Neural cell (in vitro differentiated cells): ENCODE measurements around the gene SRPX2. TPM values are rescaled to one million over a fixed set of nuclear protein-coding genes. Genes with fewer than 3 reads are reported as not detected.

ENCODE experiments used
- H2AFZ ChIP-seq: fragments of 200-600, 300-800 bp; sonication (generic), shearing (Covaris generic); 2 replicates; pipeline ENCODE4 v1.6.0; 2014; ENCODE audit warnings: low read depth, mild to moderate bottlenecking, antibody characterized with exemption, low read length, moderate library complexity
- H3F3A ChIP-seq: fragments of 200-600 bp; shearing (Covaris generic); 2 replicates; pipeline ENCODE4 v1.6.1; 2016; ENCODE audit warnings: mild to moderate bottlenecking, moderate library complexity, mixed read lengths, antibody characterized with exemption, low read length; ENCODE audit not compliant: insufficient read depth, poor library complexity, severe bottlenecking
- H3K27ac ChIP-seq: fragments of 200-600, 300-800 bp; sonication (generic), shearing (Covaris generic); 2 replicates; pipeline ENCODE4 v1.5.1; 2014; ENCODE audit warnings: mild to moderate bottlenecking, low read length, moderate library complexity
- H3K27me3 ChIP-seq: fragments of 300-800, 200-600 bp; sonication (generic), shearing (Covaris generic); 2 replicates; pipeline ENCODE4 v1.6.0; 2014; ENCODE audit warnings: mild to moderate bottlenecking, low read depth, low read length, moderate library complexity; ENCODE audit not compliant: insufficient read depth
- H3K36me3 ChIP-seq: fragments of 300-800, 200-600 bp; sonication (generic), shearing (Covaris generic); 2 replicates; pipeline ENCODE4 v1.5.1; 2014; ENCODE audit warnings: mild to moderate bottlenecking, antibody characterized with exemption, low read length, moderate library complexity; ENCODE audit not compliant: insufficient read depth
- H3K4me2 ChIP-seq: fragments of 300-800, 200-600 bp; sonication (generic), shearing (Covaris generic); 2 replicates; pipeline ENCODE4 v1.6.0; 2014; ENCODE audit warnings: mild to moderate bottlenecking, low read length
- H3K4me3 ChIP-seq: fragments of 300-800, 200-600 bp; sonication (generic), shearing (Covaris generic); 2 replicates; pipeline ENCODE4 v1.5.1; 2014; ENCODE audit warnings: mild to moderate bottlenecking, low read length, moderate library complexity
- H3K79me2 ChIP-seq: fragments of 200-600 bp; shearing (Covaris generic); replicated peaks from 2 replicates; pipeline ENCODE4 v1.6.0; 2014; ENCODE audit warnings: mild to moderate bottlenecking, low read length, moderate library complexity; ENCODE audit not compliant: insufficient read depth
- H3K9ac ChIP-seq: fragments of 300-800, 200-600 bp; sonication (generic), shearing (Covaris generic); 2 replicates; pipeline ENCODE4 v1.6.1; 2016; ENCODE audit warnings: mild to moderate bottlenecking, low read length, mixed read lengths
- H3K9me2 ChIP-seq: fragments of 200-600 bp; shearing (Covaris generic); 2 replicates; pipeline ENCODE4 v1.6.1; 2016; ENCODE audit warnings: mild to moderate bottlenecking, low read length, mixed read lengths; ENCODE audit not compliant: insufficient read depth
- H3K9me3 ChIP-seq: fragments of 200-600, 300-800 bp; sonication (generic), shearing (Covaris generic); 2 replicates; pipeline ENCODE4 v1.6.1; 2016; ENCODE audit warnings: mild to moderate bottlenecking, mixed run types, low read length, moderate library complexity, mixed read lengths
- H4K20me1 ChIP-seq: fragments of 200-600 bp; shearing (Covaris generic); 2 replicates; pipeline ENCODE4 v1.6.1; 2016; ENCODE audit warnings: mild to moderate bottlenecking, mixed run types; ENCODE audit not compliant: insufficient read depth
- EP300 ChIP-seq: fragments of 450-650 bp; conservative IDR thresholded peaks from 2 replicates; pipeline ENCODE4 v1.6.1; 2014; ENCODE audit warnings: antibody characterized with exemption, mild to moderate bottlenecking, moderate library complexity; ENCODE audit not compliant: poor library complexity, severe bottlenecking
- EZH2 ChIP-seq: fragments of 200-600, 300-800 bp; shearing (Covaris generic), sonication (generic); IDR thresholded peaks from 2 replicates; pipeline ENCODE4 v1.6.1; 2014; ENCODE audit warnings: antibody characterized with exemption, low read length, borderline replicate concordance, mild to moderate bottlenecking; ENCODE audit not compliant: insufficient read depth, poor library complexity, severe bottlenecking
- MXI1 ChIP-seq: fragments of 450-650 bp; conservative IDR thresholded peaks from 2 replicates; pipeline ENCODE4 v1.6.1; 2014; ENCODE audit warnings: antibody characterized with exemption, mild to moderate bottlenecking; ENCODE audit not compliant: poor library complexity, severe bottlenecking
- POLR2AphosphoS5 ChIP-seq: IDR thresholded peaks from 2 replicates; pipeline ENCODE4 v1.6.1; 2012
- RAD21 ChIP-seq: fragments of 450-650 bp; conservative IDR thresholded peaks from 2 replicates; pipeline ENCODE4 v1.6.1; 2014; ENCODE audit warnings: antibody characterized with exemption, mild to moderate bottlenecking, moderate library complexity
- SMC3 ChIP-seq: fragments of 450-650 bp; conservative IDR thresholded peaks from 2 replicates; pipeline ENCODE4 v1.6.1; 2014; ENCODE audit warnings: antibody characterized with exemption, mild to moderate bottlenecking, moderate library complexity; ENCODE audit not compliant: poor library complexity
- TAF1 ChIP-seq: IDR thresholded peaks from 2 replicates; pipeline ENCODE4 v1.6.1; 2012; ENCODE audit warnings: low read depth
- polyA plus RNA-seq: library from polyadenylated mRNA; depleted of rRNA; stranded (reverse); fragments of >200 nt; gene quantifications from 2 replicates; pipeline ENCODE4 v1.2.3, GENCODE V29; 2014
- TF ChIP-seq, protein P1 (sequence below): fragments of 450-650 bp; IDR thresholded peaks from 2 replicates; pipeline ENCODE4 v1.5.1; 2014; ENCODE audit warnings: antibody characterized with exemption, mild to moderate bottlenecking, moderate library complexity; ENCODE audit not compliant: poor library complexity, severe bottlenecking
- TF ChIP-seq, protein P2 (sequence below): IDR thresholded peaks from 2 replicates; pipeline ENCODE4 v1.6.1; 2012; ENCODE audit warnings: borderline replicate concordance

SRPX2 gene
- polyA plus RNA-seq, 1 donor from 2014 or later: 0.59 TPM

DNA sequence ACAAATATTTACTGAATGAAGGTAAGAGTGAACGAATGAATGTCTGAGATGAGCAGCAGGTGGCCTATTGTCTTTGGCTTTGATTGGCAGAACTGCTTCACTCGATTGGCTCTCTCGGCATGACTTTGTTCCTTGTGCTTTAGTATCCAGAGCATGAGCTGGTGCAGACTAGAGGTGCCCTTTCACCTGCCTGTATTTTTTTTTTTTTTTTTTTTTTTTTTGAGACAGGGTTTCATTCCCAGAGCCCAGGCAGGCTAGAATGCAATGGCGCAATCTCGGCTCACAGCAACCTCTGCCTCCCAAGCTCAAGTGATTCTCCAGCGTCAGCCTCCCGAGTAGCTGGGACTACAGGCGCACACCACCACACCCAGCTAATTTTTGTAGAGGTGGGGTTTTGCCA, 38.9 kb downstream of the SRPX2 start:
- TF ChIP-seq RAD21 (no peak), POLR2AphosphoS5 (no peak), MXI1 (no peak), TAF1 (no peak), EP300 (no peak), SMC3 (no peak), EZH2 (no peak)
- TF ChIP-seq, protein P1, sequence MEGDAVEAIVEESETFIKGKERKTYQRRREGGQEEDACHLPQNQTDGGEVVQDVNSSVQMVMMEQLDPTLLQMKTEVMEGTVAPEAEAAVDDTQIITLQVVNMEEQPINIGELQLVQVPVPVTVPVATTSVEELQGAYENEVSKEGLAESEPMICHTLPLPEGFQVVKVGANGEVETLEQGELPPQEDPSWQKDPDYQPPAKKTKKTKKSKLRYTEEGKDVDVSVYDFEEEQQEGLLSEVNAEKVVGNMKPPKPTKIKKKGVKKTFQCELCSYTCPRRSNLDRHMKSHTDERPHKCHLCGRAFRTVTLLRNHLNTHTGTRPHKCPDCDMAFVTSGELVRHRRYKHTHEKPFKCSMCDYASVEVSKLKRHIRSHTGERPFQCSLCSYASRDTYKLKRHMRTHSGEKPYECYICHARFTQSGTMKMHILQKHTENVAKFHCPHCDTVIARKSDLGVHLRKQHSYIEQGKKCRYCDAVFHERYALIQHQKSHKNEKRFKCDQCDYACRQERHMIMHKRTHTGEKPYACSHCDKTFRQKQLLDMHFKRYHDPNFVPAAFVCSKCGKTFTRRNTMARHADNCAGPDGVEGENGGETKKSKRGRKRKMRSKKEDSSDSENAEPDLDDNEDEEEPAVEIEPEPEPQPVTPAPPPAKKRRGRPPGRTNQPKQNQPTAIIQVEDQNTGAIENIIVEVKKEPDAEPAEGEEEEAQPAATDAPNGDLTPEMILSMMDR: no peak
- TF ChIP-seq, protein P2, sequence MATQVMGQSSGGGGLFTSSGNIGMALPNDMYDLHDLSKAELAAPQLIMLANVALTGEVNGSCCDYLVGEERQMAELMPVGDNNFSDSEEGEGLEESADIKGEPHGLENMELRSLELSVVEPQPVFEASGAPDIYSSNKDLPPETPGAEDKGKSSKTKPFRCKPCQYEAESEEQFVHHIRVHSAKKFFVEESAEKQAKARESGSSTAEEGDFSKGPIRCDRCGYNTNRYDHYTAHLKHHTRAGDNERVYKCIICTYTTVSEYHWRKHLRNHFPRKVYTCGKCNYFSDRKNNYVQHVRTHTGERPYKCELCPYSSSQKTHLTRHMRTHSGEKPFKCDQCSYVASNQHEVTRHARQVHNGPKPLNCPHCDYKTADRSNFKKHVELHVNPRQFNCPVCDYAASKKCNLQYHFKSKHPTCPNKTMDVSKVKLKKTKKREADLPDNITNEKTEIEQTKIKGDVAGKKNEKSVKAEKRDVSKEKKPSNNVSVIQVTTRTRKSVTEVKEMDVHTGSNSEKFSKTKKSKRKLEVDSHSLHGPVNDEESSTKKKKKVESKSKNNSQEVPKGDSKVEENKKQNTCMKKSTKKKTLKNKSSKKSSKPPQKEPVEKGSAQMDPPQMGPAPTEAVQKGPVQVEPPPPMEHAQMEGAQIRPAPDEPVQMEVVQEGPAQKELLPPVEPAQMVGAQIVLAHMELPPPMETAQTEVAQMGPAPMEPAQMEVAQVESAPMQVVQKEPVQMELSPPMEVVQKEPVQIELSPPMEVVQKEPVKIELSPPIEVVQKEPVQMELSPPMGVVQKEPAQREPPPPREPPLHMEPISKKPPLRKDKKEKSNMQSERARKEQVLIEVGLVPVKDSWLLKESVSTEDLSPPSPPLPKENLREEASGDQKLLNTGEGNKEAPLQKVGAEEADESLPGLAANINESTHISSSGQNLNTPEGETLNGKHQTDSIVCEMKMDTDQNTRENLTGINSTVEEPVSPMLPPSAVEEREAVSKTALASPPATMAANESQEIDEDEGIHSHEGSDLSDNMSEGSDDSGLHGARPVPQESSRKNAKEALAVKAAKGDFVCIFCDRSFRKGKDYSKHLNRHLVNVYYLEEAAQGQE: no peak
- no peaks in the 10 kb centered on the region for H4K20me1 ChIP-seq
- H3K36me3 ChIP-seq: no peaks in the 10 kb centered on the region
- no peaks in the 10 kb centered on the region for H3K9me2 ChIP-seq
- no peak overlapping the region for H3K4me3 ChIP-seq
- H2AFZ ChIP-seq: no peak overlapping the region
- H3K79me2 ChIP-seq: no peaks in the 10 kb centered on the region
- H3K4me2 ChIP-seq: no peak overlapping the region
- no peaks in the 10 kb centered on the region for H3F3A ChIP-seq
- no peaks in the 10 kb centered on the region for H3K27me3 ChIP-seq
- no peak overlapping the region for H3K27ac ChIP-seq
- H3K9me3 ChIP-seq: no peaks in the 10 kb centered on the region
- no peak overlapping the region for H3K9ac ChIP-seq

DNA sequence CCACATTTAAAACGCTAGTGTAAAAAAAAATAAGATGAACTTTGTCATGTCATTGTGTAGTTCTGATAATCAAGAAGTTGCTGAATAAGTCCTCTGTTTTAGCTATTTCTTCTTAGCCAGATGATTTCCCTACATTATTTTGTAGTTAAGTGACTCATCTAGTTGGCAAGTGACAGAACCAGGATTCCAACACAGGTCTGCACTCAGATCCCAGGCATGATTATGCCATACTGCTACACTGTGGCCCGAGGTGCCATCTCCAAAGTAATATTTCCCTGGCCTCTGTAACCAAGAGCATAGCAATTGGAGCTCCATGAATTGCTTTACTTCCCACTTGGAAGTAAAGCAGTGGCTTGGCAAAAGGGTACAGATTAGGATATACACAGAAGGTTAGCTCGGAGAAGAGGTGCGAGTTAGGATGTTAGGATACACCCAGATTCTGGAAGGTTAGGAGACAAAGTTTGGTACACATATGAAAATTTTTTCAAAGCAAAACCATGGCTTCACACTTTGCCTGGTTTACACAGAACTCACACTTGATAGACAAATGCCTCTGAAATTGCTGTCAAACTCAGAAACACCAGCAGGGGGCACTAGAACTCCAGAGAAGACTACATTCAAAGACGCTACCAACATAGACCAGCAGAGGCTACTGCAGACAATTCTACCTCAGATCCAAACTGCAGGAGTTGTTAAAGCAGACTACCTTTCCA, 41.4 kb downstream of the SRPX2 start:
- Histone ChIP-seq H3K27ac (no peak overlapping the region), H3K4me2 (no peak overlapping the region), H3K79me2 (no peaks in the 10 kb centered on the region), H3K9me2 (no peaks in the 10 kb centered on the region), H3K9me3 (no peaks in the 10 kb centered on the region), H2AFZ (no peak overlapping the region), H3K36me3 (no peaks in the 10 kb centered on the region), H3K27me3 (no peaks in the 10 kb centered on the region), H3K4me3 (no peak overlapping the region), H3K9ac (no peak overlapping the region), H4K20me1 (no peaks in the 10 kb centered on the region), H3F3A (no peaks in the 10 kb centered on the region)
- TF ChIP-seq POLR2AphosphoS5 (no peak), RAD21 (peak; percentile 89), SMC3 (peak; percentile 90)
- TF ChIP-seq, protein P1: peak; percentile 93
